Body of pancreas (tissue), 4 donors: ENCODE data around the gene ANP32A. TPM values are rescaled to one million over a fixed set of nuclear protein-coding genes. Genes with fewer than 3 reads are reported as not detected.

Experiments used
- ATAC-seq: fragments of 150-250 bp; one replicate; pipeline ENCODE4 v1.9.1; 2016
- DNase-seq, 4 donors: peaks; one replicate each; pipeline ENCODE4 v3.0.0-alpha.2; 2019
- H3K27ac ChIP-seq, 4 donors: fragments of 200-600 bp; sonication (generic); 1 replicate in 3 of 4; 2 replicates in 1 of 4; pipeline versions ENCODE4 v1.5.1 to v1.6.1; 2016 to 2019; ENCODE audit warnings: mild to moderate bottlenecking in 1 of 4, mixed read lengths in 1 of 4, moderate library complexity in 1 of 4
- H3K27me3 ChIP-seq, 2 donors: fragments of 200-600 bp; sonication (generic); one replicate each; pipeline ENCODE4 v1.6.0; 2016; ENCODE audit warnings: mild to moderate bottlenecking in 1 of 2
- H3K36me3 ChIP-seq, 2 donors: fragments of 200-600 bp; sonication (generic); replicated peaks in 1 of 2; 2 replicates each; pipeline ENCODE4 v1.5.1; 2016; ENCODE audit warnings: low read depth in 2 of 2; ENCODE audit not compliant: insufficient read depth in 1 of 2
- H3K4me1 ChIP-seq: fragments of 200-600 bp; sonication (generic); one replicate; pipeline ENCODE4 v1.6.0; 2016
- H3K4me3 ChIP-seq, 2 donors: fragments of 200-600 bp; sonication (generic); 1 replicate in 1 of 2; 2 replicates in 1 of 2; pipeline ENCODE4 v1.5.1; 2016 to 2019
- H3K9me3 ChIP-seq, 3 donors: fragments of 200-600 bp; sonication (generic); 1 replicate in 2 of 3; 2 replicates in 1 of 3; pipeline ENCODE4 v1.5.1; 2016
- CTCF ChIP-seq, 7 experiments: fragments of 450-650 bp in 4 of 7; fragments of 200-600 bp in 3 of 7; sonication (generic) in 3 of 7; IDR thresholded peaks; one replicate each; pipeline ENCODE4 v1.5.1; 2016 to 2019; ENCODE audit warnings: antibody characterized with exemption in 7 of 7
- POLR2A ChIP-seq, 3 donors: fragments of 450-650 bp; IDR thresholded peaks; one replicate each; pipeline ENCODE4 v1.6.1; 2016; ENCODE audit warnings: antibody characterized with exemption in 3 of 3, mild to moderate bottlenecking in 2 of 3
- WGBS, 2 donors: methylation state at CpG; one replicate each; pipeline ENCODE4 v1.1.5; 2017; 5-methylcytosine and 5-hydroxymethylcytosine counted together
- intact Hi-C: fragments of 100-400 bp; cut with DNase I; formaldehyde crosslinking; loops from one replicate; pipeline ENCODE4 v1.15.1; 2023
- total RNA-seq, 2 donors: library from RNA; depleted of rRNA; stranded (reverse); fragments of >200 nt; gene quantifications; one replicate each; pipeline ENCODE4 v1.1.0, GENCODE V29; 2016

ANP32A gene
- total RNA-seq, 2 donors from 2014 or later: 27.7 to 37.4 TPM

- TF ChIP-seq CTCF (IDR thresholded peaks at IDR 0.05): no peak
- peak in 2 of 3 donors; percentile 18 to 45 for TF ChIP-seq POLR2A (IDR thresholded peaks at IDR 0.05)
- Histone ChIP-seq H3K9me3 (no peaks in the 10 kb centered on the region), H3K27ac (peak overlapping the region; percentile 14 to 85 (median 81)), H3K4me3 (no peak overlapping the region), H3K4me1 (peaks cover 60% of the 10 kb centered on the region), H3K27me3 (no peaks in the 10 kb centered on the region), H3K36me3 (no peaks in the 10 kb centered on the region)
- peak; percentile 55 to 86 (median 77) for DNase-seq
- WGBS, 2 donors: 42 to 70% methylated on average over 9 to 20 of the region's 20 CpGs
- ATAC-seq: peak; percentile 44
- intact Hi-C loops: no loop called here
Observed at GRCh38 chr15:68795298-68795848, 25.3 kb downstream of the ANP32A start.

- Histone ChIP-seq H3K4me1 (peaks cover 65% of the 10 kb centered on the region), H3K4me3 (no peak overlapping the region), H3K27me3 (no peaks in the 10 kb centered on the region), H3K9me3 (no peaks in the 10 kb centered on the region), H3K27ac (peak overlapping the region in 3 of 4 donors; percentile 79 to 85 (median 83)), H3K36me3 (no peaks in the 10 kb centered on the region)
- TF ChIP-seq POLR2A (IDR thresholded peaks at IDR 0.05) (no peak), CTCF (IDR thresholded peaks at IDR 0.05) (no peak)
- ATAC-seq: no peak
- DNase-seq: no peak
- WGBS, 2 donors: 40 to 58% methylated on average over 5 of the region's 5 CpGs
- intact Hi-C loops: no loop called here
Observed at GRCh38 chr15:68794863-68795262, 25.8 kb downstream of the ANP32A start.

- H3K4me1 ChIP-seq: peaks cover 71% of the 10 kb centered on the region
- no peak overlapping the region for H3K4me3 ChIP-seq
- peak overlapping the region; percentile 62 to 85 (median 81) for H3K27ac ChIP-seq
- no peaks in the 10 kb centered on the region for H3K27me3 ChIP-seq
- intact Hi-C loops: no loop called here
- DNase-seq (no peak), ATAC-seq (no peak)
- H3K36me3 ChIP-seq: no peaks in the 10 kb centered on the region
- TF ChIP-seq POLR2A (IDR thresholded peaks at IDR 0.05) (no peak), CTCF (IDR thresholded peaks at IDR 0.05) (no peak)
- H3K9me3 ChIP-seq: no peaks in the 10 kb centered on the region
- WGBS, 2 donors: 59 to 72% methylated on average over 4 of the region's 4 CpGs
Observed at GRCh38 chr15:68794307-68794706, 26.4 kb downstream of the ANP32A start.

- TF ChIP-seq POLR2A (IDR thresholded peaks at IDR 0.05): no peak
- TF ChIP-seq CTCF (IDR thresholded peaks at IDR 0.05): no peak
- Histone ChIP-seq H3K4me3 (no peak overlapping the region), H3K36me3 (no peaks in the 10 kb centered on the region), H3K4me1 (peaks cover 76% of the 10 kb centered on the region), H3K27me3 (no peaks in the 10 kb centered on the region), H3K27ac (peak overlapping the region; percentile 62 to 85 (median 81)), H3K9me3 (no peaks in the 10 kb centered on the region)
- 15 to 19% methylated on average over 5 to 6 of the region's 6 CpGs for WGBS, 2 donors
- intact Hi-C loops: no loop called here
- peak; percentile 9 for ATAC-seq
- DNase-seq: no peak
Observed at GRCh38 chr15:68793776-68794175, 26.9 kb downstream of the ANP32A start.
